Transverse colon (tissue), 4 donors: ENCODE measurements around the gene PTGER3. TPM values are rescaled to one million over a fixed set of nuclear protein-coding genes. Genes with fewer than 3 reads are reported as not detected.

ENCODE experiments used
- DNase-seq: peaks from one replicate; pipeline ENCODE4 v3.0.0-alpha.2; 2019
- H3K27ac ChIP-seq, 4 donors: fragments of 200-600 bp; sonication (generic); 2 replicates each; pipeline ENCODE4 v1.5.1; 2016 to 2018; ENCODE audit warnings: inconsistent platforms in 4 of 4
- H3K27me3 ChIP-seq: fragments of 200-600 bp; sonication (generic); 2 replicates; pipeline ENCODE4 v1.5.1; 2017; ENCODE audit warnings: inconsistent platforms
- H3K36me3 ChIP-seq, 4 donors: fragments of 200-600 bp; sonication (generic); 2 replicates each; pipeline ENCODE4 v1.5.1; 2017 to 2019; ENCODE audit warnings: inconsistent platforms in 4 of 4
- H3K4me1 ChIP-seq, 4 donors: fragments of 200-600 bp; sonication (generic); 2 replicates each; pipeline ENCODE4 v1.5.1; 2017 to 2020; ENCODE audit warnings: inconsistent platforms in 4 of 4
- H3K4me3 ChIP-seq, 4 donors: fragments of 200-600 bp; sonication (generic); 1 replicate in 1 of 4; 2 replicates in 3 of 4; pipeline versions ENCODE4 v1.5.1 to v1.6.1; 2017 to 2019; ENCODE audit warnings: inconsistent platforms in 4 of 4
- H3K9me3 ChIP-seq, 2 donors: fragments of 200-600 bp; sonication (generic); 2 replicates each; pipeline ENCODE4 v1.5.1; 2017 to 2019; ENCODE audit warnings: inconsistent platforms in 2 of 2
- CTCF ChIP-seq, 5 experiments: fragments of 200-600 bp in 3 of 5; fragments of 450-650 bp in 2 of 5; sonication (generic) in 3 of 5; IDR thresholded peaks; 1 replicate in 2 of 5; 2 replicates in 3 of 5; pipeline ENCODE4 v1.5.1; 2016 to 2017; ENCODE audit warnings: antibody characterized with exemption in 5 of 5, inconsistent platforms in 3 of 5, mild to moderate bottlenecking in 2 of 5, moderate library complexity in 1 of 5
- EP300 ChIP-seq: sonication (generic); formaldehyde crosslinking; IDR thresholded peaks from one replicate; pipeline ENCODE4 v1.6.1; 2017; ENCODE audit warnings: antibody characterized with exemption, low read depth
- POLR2A ChIP-seq: fragments of 450-650 bp; IDR thresholded peaks from one replicate; pipeline ENCODE4 v1.6.1; 2016; ENCODE audit warnings: antibody characterized with exemption, mild to moderate bottlenecking, moderate library complexity
- POLR2AphosphoS5 ChIP-seq, 3 donors: sonication (generic); formaldehyde crosslinking; IDR thresholded peaks; one replicate each; pipeline ENCODE4 v1.6.1; 2016; ENCODE audit warnings: antibody characterized with exemption in 3 of 3
- WGBS, 2 donors: methylation state at CpG; one replicate each; pipeline ENCODE4 v1.1.5; 2018; ENCODE audit warnings: low coverage in 1 of 2; 5-methylcytosine and 5-hydroxymethylcytosine counted together
- in situ Hi-C, 4 donors: fragments of 200-750 bp; cut with MboI; loops; one replicate each; pipeline versions ENCODE4 v1.15.0 to v1.15.1; 2017; ENCODE audit warnings: low sequenced_read_pairs in 3 of 4, low pct_ligation_motif_present in 1 of 4, low pct_unique_long_range_greater_than_20kb in 1 of 4
- intact Hi-C: fragments of 100-400 bp; cut with DNase I; formaldehyde crosslinking; loops from one replicate; pipeline ENCODE4 v1.15.1; 2023; ENCODE audit warnings: low total_unique reads
- total RNA-seq, 4 donors: library from RNA; depleted of rRNA; stranded (reverse); fragments of >200 nt; gene quantifications; one replicate each; pipeline ENCODE4 v1.1.0, GENCODE V29; 2016

The PTGER3 gene
- total RNA-seq, 4 donors from 2014 or later, result 4.8 to 37.0 (median 18.5) TPM

DNA sequence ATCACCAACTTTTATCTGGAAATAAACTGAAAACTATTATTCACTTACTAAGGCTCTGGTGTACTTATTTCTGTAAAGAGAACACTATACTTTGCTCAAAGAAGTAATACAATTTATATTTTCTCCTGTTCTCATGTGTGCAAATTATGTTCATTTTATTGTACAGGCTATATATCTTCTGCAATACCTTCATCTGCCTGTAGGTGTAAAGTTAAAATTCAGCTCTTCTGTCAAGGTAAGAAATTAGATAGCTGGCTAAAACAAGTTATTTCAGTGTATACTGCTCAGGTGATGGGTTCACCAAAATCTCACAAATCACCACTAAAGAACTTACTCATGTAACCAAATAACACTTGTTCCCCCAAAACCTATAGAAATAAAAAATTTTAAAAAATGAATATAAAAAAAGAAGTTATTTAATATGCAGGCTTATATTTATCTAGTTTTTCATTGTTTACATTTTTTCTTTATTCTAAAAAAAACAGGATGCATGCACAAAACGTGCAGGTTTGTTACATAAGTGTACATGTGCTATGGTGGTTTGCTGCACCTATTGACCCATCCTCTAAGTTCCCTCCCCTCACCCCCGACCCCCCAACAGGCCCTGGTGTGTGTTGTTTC, 81.5 kb downstream of the PTGER3 start:
- 30 to 39% methylated on average over 2 of the region's 2 CpGs for WGBS, 2 donors
- H3K27me3 ChIP-seq, result no peaks in the 10 kb centered on the region
- no peaks in the 10 kb centered on the region for H3K4me1 ChIP-seq
- H3K9me3 ChIP-seq, result no peaks in the 10 kb centered on the region
- H3K36me3 ChIP-seq, result no peaks in the 10 kb centered on the region
- TF ChIP-seq CTCF (IDR thresholded peaks at IDR 0.05) (peak in 4 of 5 experiments; percentile 14 to 50 (median 34)), POLR2A (no peak), EP300 (no peak), POLR2AphosphoS5 (IDR thresholded peaks at IDR 0.05) (no peak)
- in situ Hi-C loops (no loop called here), intact Hi-C loops (no loop called here)
- DNase-seq, result no peak
- H3K4me3 ChIP-seq, result no peak overlapping the region
- H3K27ac ChIP-seq, result no peak overlapping the region

DNA sequence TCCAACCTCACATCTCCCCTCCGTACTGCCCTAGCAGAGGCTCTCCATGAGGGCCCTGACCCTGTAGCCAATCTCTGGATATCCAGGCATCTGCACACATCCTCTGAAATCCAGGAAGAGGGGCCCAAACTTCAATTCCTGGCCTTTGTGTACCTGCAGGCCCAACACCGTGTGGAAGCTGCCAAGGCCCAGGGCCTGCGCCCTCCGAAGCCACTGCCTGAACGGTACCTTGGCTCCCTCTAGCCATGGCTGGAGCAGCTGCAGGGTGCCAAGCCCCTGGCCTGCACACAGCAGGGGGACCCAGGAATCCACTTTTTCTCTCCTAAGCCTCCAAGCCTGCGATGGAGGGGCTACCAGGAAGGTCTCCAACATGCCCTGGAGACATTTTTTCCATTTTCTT, 84.2 kb downstream of the PTGER3 start:
- no peak for DNase-seq
- H3K27me3 ChIP-seq, result no peaks in the 10 kb centered on the region
- TF ChIP-seq CTCF (IDR thresholded peaks at IDR 0.05), result no peak
- no peak for TF ChIP-seq POLR2AphosphoS5 (IDR thresholded peaks at IDR 0.05)
- no peak for TF ChIP-seq EP300
- TF ChIP-seq POLR2A, result no peak
- no peaks in the 10 kb centered on the region for H3K36me3 ChIP-seq
- H3K4me3 ChIP-seq, result no peak overlapping the region
- in situ Hi-C loops, result no loop called here
- WGBS, 2 donors, result 81% methylated on average over 6 of the region's 6 CpGs; no CpG with 5 or more reads in 1 of the 2 donors
- intact Hi-C loops, result no loop called here
- no peak overlapping the region for H3K27ac ChIP-seq
- no peaks in the 10 kb centered on the region for H3K9me3 ChIP-seq
- no peaks in the 10 kb centered on the region for H3K4me1 ChIP-seq

DNA sequence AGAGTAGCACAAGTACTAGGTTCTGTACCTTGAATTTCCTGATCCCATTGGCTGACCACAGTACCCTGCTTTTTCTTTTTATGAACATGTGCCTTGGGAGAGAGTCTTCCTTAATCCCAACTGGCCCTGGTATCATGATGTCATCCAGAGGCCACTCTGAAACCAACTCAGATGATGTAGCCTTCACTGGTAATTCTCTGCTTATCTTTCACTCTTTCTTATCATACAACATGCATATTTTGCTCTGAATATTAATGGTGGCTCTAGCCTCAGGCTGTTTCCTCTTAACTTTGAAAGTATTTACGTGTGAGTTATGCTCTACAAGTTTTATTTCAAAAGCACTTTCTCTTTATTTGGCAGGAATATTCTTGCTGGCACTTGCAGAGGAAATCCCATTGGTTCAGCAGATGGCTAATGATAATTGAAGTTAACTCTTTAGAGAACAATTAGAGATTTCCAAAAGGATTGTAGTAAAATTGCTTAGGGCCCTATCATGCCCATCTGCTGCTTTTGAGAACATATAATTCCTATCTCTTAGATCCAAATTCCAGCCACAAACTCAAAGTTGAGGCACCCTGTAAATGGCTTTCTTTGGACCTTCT, 86.1 kb downstream of the PTGER3 start:
- no peak for TF ChIP-seq POLR2A
- Histone ChIP-seq H3K27me3 (no peaks in the 10 kb centered on the region), H3K4me3 (no peak overlapping the region), H3K9me3 (no peaks in the 10 kb centered on the region), H3K36me3 (no peaks in the 10 kb centered on the region), H3K27ac (no peak overlapping the region), H3K4me1 (no peaks in the 10 kb centered on the region)
- intact Hi-C loops, result no loop called here
- in situ Hi-C loops, result no loop called here
- no peak for DNase-seq
- WGBS, 2 donors, result 36 to 53% methylated on average over 1 of the region's 1 CpG

DNA sequence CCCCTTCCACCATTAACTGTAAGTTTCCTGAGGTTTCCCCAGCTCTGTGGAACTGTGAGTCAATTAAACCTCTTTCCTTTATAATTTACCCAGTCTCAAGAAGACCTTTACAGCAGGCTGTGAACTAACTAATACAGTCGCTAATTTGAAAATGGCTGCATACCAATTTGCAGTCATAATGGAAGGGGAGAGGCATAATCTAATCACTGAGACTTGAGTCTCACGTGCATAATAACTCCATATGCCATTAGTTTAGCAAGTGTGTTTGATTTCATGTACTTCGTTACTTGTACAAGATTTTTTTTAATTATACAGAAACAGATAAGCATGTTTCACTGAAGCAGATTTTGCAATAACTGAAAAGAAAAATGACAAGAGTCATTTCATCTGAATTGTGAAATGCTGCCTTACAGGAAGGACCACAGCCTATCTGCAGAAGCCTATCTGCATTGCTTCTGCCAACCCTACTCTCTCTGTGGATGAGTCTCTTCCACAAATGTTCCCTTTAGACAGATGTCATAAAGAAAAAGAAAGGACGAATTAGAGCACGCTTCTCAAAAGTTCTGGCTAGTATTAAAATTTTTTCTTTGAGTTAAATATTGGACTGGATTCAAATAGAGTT, 99.1 kb downstream of the PTGER3 start:
- TF ChIP-seq CTCF (IDR thresholded peaks at IDR 0.05), result no peak
- TF ChIP-seq POLR2A, result no peak
- TF ChIP-seq POLR2AphosphoS5 (IDR thresholded peaks at IDR 0.05), result no peak
- no peak for TF ChIP-seq EP300
- no peak for DNase-seq
- intact Hi-C loops (no loop called here), in situ Hi-C loops (no loop called here)
- Histone ChIP-seq H3K27me3 (no peaks in the 10 kb centered on the region), H3K27ac (no peak overlapping the region), H3K9me3 (no peaks in the 10 kb centered on the region), H3K4me3 (no peak overlapping the region), H3K4me1 (no peaks in the 10 kb centered on the region), H3K36me3 (no peaks in the 10 kb centered on the region)
- 74 to 83% methylated on average over 5 of the region's 5 CpGs for WGBS, 2 donors
